Colonic mucosa (tissue), 4 donors: Measurements from ENCODE around the gene HPS1. TPM values are rescaled to one million over a fixed set of nuclear protein-coding genes. Genes with fewer than 3 reads are reported as not detected.
A peak's percentile ranks its signal among the peaks of the same experiment; 100 is the strongest.

Source experiments
- DNase-seq: peaks from one replicate; pipeline ENCODE4 v3.0.0-alpha.2; 2020
- H3K27ac ChIP-seq: fragments of 200-600 bp; one replicate; pipeline ENCODE4 v1.8.0; 2021
- H3K27me3 ChIP-seq: fragments of 200-600 bp; one replicate; pipeline ENCODE4 v1.8.0; 2021
- H3K36me3 ChIP-seq: fragments of 200-600 bp; one replicate; pipeline ENCODE4 v1.8.0; 2021
- H3K4me1 ChIP-seq: fragments of 200-600 bp; one replicate; pipeline ENCODE4 v1.8.0; 2021; ENCODE audit warnings: mild to moderate bottlenecking
- H3K4me3 ChIP-seq: fragments of 200-600 bp; one replicate; pipeline ENCODE4 v1.8.0; 2021
- H3K9ac ChIP-seq, 2 donors: one replicate each; pipeline ENCODE4 v1.7.0; 2013; ENCODE audit warnings: control low read depth in 2 of 2, low read depth in 2 of 2, low read length in 2 of 2
- H3K9me3 ChIP-seq: fragments of 200-600 bp; one replicate; pipeline ENCODE4 v1.8.0; 2021
- intact Hi-C: fragments of 100-400 bp; cut with DNase I; formaldehyde crosslinking; loops from one replicate; pipeline ENCODE4 v1.14.1; 2022
- total RNA-seq, 2 donors: library from RNA; stranded (reverse); fragmentation: NEBNext Ultra II Directional in 1 of 2; extraction: Animal tissue kit (Norgen Biotek cat#: 25700) in 1 of 2; gene quantifications; one replicate each; pipeline ENCODE4 v1.2.1, GENCODE V29; 2021
- TF ChIP-seq, protein P1 (sequence below): fragments of 200-600 bp; IDR thresholded peaks from one replicate; pipeline ENCODE4 v1.8.0; 2022; ENCODE audit warnings: antibody characterized with exemption, mild to moderate bottlenecking
- donor health status: healthy.
- donor health status: DM: no; HTN: no; CAD: no.
- donor health status: DM: no; HTN: no; CAD: no.

The HPS1 gene
- total RNA-seq, 2 donors from 2014 or later: 69.5 to 72.2 TPM

DNA sequence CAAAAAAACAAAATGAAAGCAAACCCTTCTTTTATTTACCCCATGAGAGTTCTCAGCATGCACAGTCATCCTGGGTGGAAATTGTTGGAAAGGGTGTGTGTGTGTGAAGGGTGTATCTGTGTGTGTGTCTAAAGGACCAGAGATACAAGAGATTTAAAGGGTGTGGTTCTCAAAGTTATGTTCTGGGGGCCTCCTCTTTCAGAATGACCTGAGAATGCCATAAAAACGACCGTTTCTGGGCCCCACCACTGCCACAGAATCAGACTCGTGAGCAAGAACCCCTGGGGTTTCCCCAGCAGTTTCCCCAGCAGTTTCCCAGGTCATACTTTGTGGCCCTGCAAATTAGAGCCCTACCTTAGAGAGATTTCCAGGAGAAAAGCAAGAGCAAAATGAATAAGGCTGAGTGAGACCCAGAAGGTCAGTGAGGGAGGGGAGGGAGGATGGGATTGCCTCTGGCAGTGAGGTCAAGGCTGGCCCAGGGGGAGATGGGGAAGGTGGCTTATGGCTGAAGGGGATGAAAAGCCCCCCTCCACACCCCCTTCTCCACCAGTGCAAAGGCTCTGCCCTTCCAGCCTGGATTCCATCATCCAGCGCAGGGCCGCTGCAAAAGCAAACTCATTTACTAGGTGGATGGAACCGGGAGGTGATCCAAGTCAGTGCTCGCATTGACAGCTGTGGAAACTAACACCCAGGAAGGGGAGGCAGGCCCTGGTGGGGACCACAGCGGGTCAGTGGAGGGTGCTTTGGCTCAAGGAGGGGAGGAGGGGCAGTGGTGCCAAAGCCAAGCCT, 42.0 kb downstream of the HPS1 start:
- H3K27me3 ChIP-seq: no peaks in the 10 kb centered on the region
- peak overlapping the region; percentile 11 for H3K27ac ChIP-seq
- H3K36me3 ChIP-seq: no peaks in the 10 kb centered on the region
- no peak for DNase-seq
- H3K4me1 ChIP-seq: peaks cover 8% of the 10 kb centered on the region
- no peaks in the 10 kb centered on the region for H3K9me3 ChIP-seq
- no peak overlapping the region for H3K4me3 ChIP-seq
- no peak overlapping the region for H3K9ac ChIP-seq
- TF ChIP-seq, protein P1, sequence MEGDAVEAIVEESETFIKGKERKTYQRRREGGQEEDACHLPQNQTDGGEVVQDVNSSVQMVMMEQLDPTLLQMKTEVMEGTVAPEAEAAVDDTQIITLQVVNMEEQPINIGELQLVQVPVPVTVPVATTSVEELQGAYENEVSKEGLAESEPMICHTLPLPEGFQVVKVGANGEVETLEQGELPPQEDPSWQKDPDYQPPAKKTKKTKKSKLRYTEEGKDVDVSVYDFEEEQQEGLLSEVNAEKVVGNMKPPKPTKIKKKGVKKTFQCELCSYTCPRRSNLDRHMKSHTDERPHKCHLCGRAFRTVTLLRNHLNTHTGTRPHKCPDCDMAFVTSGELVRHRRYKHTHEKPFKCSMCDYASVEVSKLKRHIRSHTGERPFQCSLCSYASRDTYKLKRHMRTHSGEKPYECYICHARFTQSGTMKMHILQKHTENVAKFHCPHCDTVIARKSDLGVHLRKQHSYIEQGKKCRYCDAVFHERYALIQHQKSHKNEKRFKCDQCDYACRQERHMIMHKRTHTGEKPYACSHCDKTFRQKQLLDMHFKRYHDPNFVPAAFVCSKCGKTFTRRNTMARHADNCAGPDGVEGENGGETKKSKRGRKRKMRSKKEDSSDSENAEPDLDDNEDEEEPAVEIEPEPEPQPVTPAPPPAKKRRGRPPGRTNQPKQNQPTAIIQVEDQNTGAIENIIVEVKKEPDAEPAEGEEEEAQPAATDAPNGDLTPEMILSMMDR: no peak
- intact Hi-C loops: no loop called here

DNA sequence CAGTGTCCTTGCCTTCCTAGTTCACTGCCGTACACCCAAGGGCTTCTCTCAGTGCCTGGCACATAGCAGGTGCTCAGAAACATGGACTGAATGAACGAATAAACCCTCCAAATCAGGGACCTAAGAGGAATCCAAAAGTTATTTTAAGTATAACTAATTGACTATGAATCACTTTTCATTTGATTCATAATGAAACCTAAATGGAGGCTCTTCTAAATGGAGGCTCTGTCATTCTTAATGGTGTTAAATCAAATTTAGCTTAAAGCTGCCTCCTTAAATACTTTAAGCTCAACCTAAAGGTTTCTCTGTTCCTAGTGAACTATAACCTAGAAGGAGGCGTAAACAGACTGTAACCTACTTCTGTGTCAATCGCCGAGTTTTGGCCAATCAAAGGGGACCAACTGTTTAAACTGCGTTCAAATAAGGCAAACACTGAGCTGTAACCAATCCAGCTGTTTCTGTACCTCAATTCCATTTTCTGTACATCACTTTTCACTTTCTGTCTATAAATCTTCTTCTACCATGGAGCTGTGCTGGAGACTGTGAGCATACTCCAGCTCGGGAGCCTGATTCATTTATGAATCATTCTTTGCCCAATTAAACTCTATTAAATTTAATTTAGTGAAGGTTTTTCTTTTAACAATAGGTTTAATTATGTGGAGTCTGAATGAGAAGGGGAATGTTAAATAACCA, 42.8 kb downstream of the HPS1 start:
- Histone ChIP-seq H3K9me3 (no peaks in the 10 kb centered on the region), H3K27me3 (no peaks in the 10 kb centered on the region), H3K4me3 (no peak overlapping the region), H3K27ac (peak overlapping the region; percentile 11), H3K36me3 (no peaks in the 10 kb centered on the region), H3K4me1 (peaks cover 8% of the 10 kb centered on the region), H3K9ac (no peak overlapping the region)
- no peak for DNase-seq
- intact Hi-C loops: no loop called here
- TF ChIP-seq, protein P1: no peak

DNA sequence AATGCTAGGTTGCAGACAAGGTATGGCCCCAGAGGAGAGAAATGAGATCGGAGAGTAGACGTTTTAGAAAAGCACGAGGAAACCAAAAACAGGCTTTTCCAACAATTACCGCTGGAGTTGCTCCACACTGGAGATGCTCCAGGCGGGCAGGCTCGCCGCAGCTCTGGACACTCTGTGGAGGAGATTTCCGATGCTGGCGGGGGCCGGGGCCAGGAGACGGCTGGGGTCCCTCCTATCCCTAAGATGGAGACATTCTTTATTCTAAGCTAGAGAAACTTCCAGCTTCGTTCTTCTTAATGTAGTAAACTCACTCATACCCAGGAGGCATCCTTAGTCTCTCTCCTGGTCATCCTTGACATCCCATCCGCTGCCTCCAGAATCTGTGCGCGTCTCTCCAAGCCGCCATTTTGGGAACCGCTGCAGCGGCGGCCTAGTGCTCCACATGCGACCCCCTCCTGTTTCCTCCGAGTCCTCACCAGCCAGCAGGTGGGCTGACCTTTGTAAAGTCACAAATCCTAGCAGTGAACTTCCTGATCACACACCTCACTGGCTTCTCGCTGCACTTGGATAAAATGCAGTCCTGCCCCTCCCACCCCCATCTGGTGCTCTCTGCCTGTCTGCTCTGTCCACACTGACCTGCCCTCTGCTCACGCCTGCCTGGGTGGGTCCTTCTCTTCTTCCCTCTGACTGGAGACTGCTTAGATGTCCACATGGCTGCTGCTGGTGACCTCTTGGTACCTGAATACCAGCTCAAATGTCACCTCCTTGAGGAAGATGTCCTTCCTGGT, 43.6 kb downstream of the HPS1 start:
- H3K4me1 ChIP-seq: peaks cover 8% of the 10 kb centered on the region
- no peak overlapping the region for H3K27ac ChIP-seq
- H3K9ac ChIP-seq: no peak overlapping the region
- no peaks in the 10 kb centered on the region for H3K9me3 ChIP-seq
- H3K27me3 ChIP-seq: no peaks in the 10 kb centered on the region
- no peaks in the 10 kb centered on the region for H3K36me3 ChIP-seq
- intact Hi-C loops: no loop called here
- DNase-seq: no peak
- H3K4me3 ChIP-seq: no peak overlapping the region
- TF ChIP-seq, protein P1: no peak

DNA sequence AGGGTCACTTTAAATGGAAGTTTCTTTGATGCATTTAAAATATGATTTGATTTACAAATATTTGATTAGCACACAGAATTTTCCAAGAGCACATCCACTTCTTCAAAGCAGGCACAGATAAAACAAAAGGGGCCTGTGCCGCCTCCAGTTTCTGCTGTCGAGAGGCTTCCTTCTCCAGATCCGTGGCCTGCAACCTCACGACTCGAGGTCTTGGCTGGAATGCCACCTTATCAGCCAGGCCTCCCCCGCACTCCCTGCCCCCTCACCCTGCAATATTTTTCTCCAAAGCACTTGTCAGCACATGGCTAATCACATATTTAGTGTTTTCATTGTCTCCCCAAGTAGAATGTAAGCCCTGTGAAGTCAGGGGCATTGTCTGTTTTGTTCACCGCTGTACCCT, 44.3 kb downstream of the HPS1 start:
- Histone ChIP-seq H3K36me3 (no peaks in the 10 kb centered on the region), H3K4me3 (no peak overlapping the region), H3K27me3 (no peaks in the 10 kb centered on the region), H3K27ac (no peak overlapping the region), H3K9me3 (no peaks in the 10 kb centered on the region), H3K4me1 (peaks cover 8% of the 10 kb centered on the region), H3K9ac (no peak overlapping the region)
- no peak for DNase-seq
- intact Hi-C loops: no loop called here
- TF ChIP-seq, protein P1: no peak

DNA sequence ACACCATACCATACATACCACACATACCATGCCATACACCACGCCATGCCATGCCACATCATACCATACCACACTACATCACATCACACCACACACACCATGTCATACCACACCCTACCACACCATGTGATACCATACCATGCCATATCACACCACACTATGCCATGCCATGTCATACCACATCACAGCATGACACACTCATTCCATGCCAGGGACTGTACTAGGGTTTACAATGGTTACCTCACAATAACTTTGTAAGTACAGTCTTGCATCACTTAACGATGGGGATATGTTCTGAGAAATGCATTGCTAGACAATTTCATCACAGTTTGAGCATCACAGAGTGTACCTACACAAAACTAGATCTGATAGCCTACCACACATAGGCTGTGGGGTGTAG, 46.3 kb downstream of the HPS1 start:
- no peak for DNase-seq
- TF ChIP-seq, protein P1: no peak
- intact Hi-C loops: no loop called here
- peaks cover 8% of the 10 kb centered on the region for H3K4me1 ChIP-seq
- no peak overlapping the region for H3K9ac ChIP-seq
- H3K9me3 ChIP-seq: no peaks in the 10 kb centered on the region
- no peak overlapping the region for H3K4me3 ChIP-seq
- no peaks in the 10 kb centered on the region for H3K27me3 ChIP-seq
- no peaks in the 10 kb centered on the region for H3K36me3 ChIP-seq
- H3K27ac ChIP-seq: no peak overlapping the region
